Astrocyte (in vitro differentiated cells and primary cell): ENCODE measurements around the gene FUT2. TPM values are rescaled to one million over a fixed set of nuclear protein-coding genes. Genes with fewer than 3 reads are reported as not detected.

Experiments used
- DNase-seq: peaks from one replicate; pipeline ENCODE4 v3.0.0-alpha.2; 2010; ENCODE audit warnings: low read depth
- FAIRE-seq: peaks from 2 replicates; lab custom pipeline; 2011; peaks lifted over from hg19 to GRCh38; lab: Jason Lieb, UNC
- H2AFZ ChIP-seq: 2 replicates; pipeline ENCODE4 v1.6.0; 2012; ENCODE audit warnings: low read depth, low read length, inconsistent platforms
- H3K27ac ChIP-seq: 2 replicates; pipeline ENCODE4 v1.5.1; 2011; ENCODE audit warnings: low read depth, low read length, inconsistent platforms
- H3K27me3 ChIP-seq: 2 replicates; pipeline ENCODE4 v1.6.0; 2011; ENCODE audit warnings: low read length, inconsistent platforms; ENCODE audit not compliant: insufficient read depth
- H3K36me3 ChIP-seq: 2 replicates; pipeline ENCODE4 v1.5.1; 2011; ENCODE audit warnings: low read length, inconsistent platforms; ENCODE audit not compliant: insufficient read depth
- H3K4me1 ChIP-seq: 2 replicates; pipeline ENCODE4 v1.5.1; 2011; ENCODE audit warnings: low read length, inconsistent platforms; ENCODE audit not compliant: insufficient read depth
- H3K4me2 ChIP-seq: 2 replicates; pipeline ENCODE4 v1.6.0; 2012; ENCODE audit warnings: low read length, inconsistent platforms
- H3K4me3 ChIP-seq: 2 replicates; pipeline ENCODE4 v1.5.1; 2011; ENCODE audit warnings: low read depth, mild to moderate bottlenecking, low read length, inconsistent platforms; ENCODE audit not compliant: insufficient read depth
- H3K79me2 ChIP-seq: 2 replicates; pipeline ENCODE4 v1.6.0; 2012; ENCODE audit warnings: mild to moderate bottlenecking, low read length, inconsistent platforms; ENCODE audit not compliant: insufficient read depth
- H3K9ac ChIP-seq: 2 replicates; pipeline ENCODE4 v1.6.0; 2012; ENCODE audit warnings: mild to moderate bottlenecking, low read length, inconsistent platforms
- H3K9me3 ChIP-seq: 2 replicates; pipeline ENCODE4 v1.5.1; 2012; ENCODE audit warnings: low read depth, mild to moderate bottlenecking, low read length, inconsistent platforms; ENCODE audit not compliant: insufficient read depth
- H4K20me1 ChIP-seq: 2 replicates; pipeline ENCODE4 v1.6.0; 2012; ENCODE audit warnings: low read length, inconsistent platforms; ENCODE audit not compliant: insufficient read depth
- H3K27ac Mint-ChIP-seq: one replicate; pipeline ENCODE4 v1.8.0; 2021; ENCODE audit warnings: mild to moderate bottlenecking, mixed read lengths; ENCODE audit not compliant: unreplicated experiment
- H3K27me3 Mint-ChIP-seq: one replicate; pipeline ENCODE4 v1.8.0; 2021; ENCODE audit warnings: low read depth, mixed read lengths; ENCODE audit not compliant: unreplicated experiment
- H3K36me3 Mint-ChIP-seq: one replicate; pipeline ENCODE4 v1.8.0; 2021; ENCODE audit warnings: low read depth, mixed read lengths; ENCODE audit not compliant: unreplicated experiment
- H3K4me1 Mint-ChIP-seq: one replicate; pipeline ENCODE4 v1.8.0; 2021; ENCODE audit warnings: low read depth, mixed read lengths; ENCODE audit not compliant: unreplicated experiment
- H3K4me3 Mint-ChIP-seq: one replicate; pipeline ENCODE4 v1.8.0; 2021; ENCODE audit warnings: mild to moderate bottlenecking, moderate library complexity, mixed read lengths; ENCODE audit not compliant: unreplicated experiment
- H3K9me3 Mint-ChIP-seq: one replicate; pipeline ENCODE4 v1.8.0; 2021; ENCODE audit warnings: mild to moderate bottlenecking, mixed read lengths; ENCODE audit not compliant: unreplicated experiment
- EZH2 ChIP-seq: IDR thresholded peaks from 2 replicates; pipeline ENCODE4 v1.6.1; 2012; ENCODE audit warnings: mild to moderate bottlenecking, low read length, inconsistent platforms; ENCODE audit not compliant: insufficient read depth
- total RNA-seq: library from RNA; stranded (reverse); gene quantifications from 2 replicates; pipeline ENCODE4 v1.2.1, GENCODE V29; 2021
- TF ChIP-seq, protein P1 (sequence below): IDR thresholded peaks from 2 replicates; pipeline ENCODE4 v1.5.1; 2011; ENCODE audit warnings: low read depth, mild to moderate bottlenecking, inconsistent platforms, low read length, moderate library complexity; ENCODE audit not compliant: insufficient read depth

The FUT2 gene
- total RNA-seq, 1 donor from 2014 or later, result not detected

DNA sequence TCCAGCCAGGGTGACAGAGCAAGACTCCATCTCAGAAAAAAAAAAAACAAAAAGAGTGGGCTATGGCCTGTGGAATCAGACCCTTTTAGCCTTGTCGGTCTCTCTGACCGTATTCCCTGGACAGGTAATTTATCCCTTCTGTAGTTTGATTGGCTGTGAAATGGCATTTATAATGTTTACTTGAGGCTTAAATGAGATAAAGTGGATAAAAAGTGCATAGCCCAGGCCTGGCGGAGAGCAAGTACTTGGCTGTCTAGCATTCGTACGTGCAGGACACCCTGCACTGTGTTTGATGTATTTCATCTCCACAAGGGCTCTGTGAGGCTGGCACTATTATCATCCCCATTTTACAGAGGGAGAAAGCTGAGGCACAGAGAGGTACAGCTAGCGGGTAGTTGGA is 30.0 kb upstream of the FUT2 start:
- Histone ChIP-seq H2AFZ (no peak overlapping the region), H3K4me3 (no peak overlapping the region), H3K4me2 (no peak overlapping the region), H3K9me3 (peaks cover 3% of the 10 kb centered on the region), H3K27ac (no peak overlapping the region), H3K36me3 (no peaks in the 10 kb centered on the region), H3K27me3 (no peaks in the 10 kb centered on the region), H3K4me1 (no peaks in the 10 kb centered on the region), H4K20me1 (no peaks in the 10 kb centered on the region), H3K79me2 (no peaks in the 10 kb centered on the region), H3K9ac (no peak overlapping the region)
- no peak for DNase-seq
- no peak for TF ChIP-seq EZH2
- TF ChIP-seq, protein P1, sequence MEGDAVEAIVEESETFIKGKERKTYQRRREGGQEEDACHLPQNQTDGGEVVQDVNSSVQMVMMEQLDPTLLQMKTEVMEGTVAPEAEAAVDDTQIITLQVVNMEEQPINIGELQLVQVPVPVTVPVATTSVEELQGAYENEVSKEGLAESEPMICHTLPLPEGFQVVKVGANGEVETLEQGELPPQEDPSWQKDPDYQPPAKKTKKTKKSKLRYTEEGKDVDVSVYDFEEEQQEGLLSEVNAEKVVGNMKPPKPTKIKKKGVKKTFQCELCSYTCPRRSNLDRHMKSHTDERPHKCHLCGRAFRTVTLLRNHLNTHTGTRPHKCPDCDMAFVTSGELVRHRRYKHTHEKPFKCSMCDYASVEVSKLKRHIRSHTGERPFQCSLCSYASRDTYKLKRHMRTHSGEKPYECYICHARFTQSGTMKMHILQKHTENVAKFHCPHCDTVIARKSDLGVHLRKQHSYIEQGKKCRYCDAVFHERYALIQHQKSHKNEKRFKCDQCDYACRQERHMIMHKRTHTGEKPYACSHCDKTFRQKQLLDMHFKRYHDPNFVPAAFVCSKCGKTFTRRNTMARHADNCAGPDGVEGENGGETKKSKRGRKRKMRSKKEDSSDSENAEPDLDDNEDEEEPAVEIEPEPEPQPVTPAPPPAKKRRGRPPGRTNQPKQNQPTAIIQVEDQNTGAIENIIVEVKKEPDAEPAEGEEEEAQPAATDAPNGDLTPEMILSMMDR, result no peak
- Mint-ChIP-seq H3K4me1 (no peaks in the 10 kb centered on the region), H3K4me3 (no peak overlapping the region), H3K27me3 (peaks cover 7% of the 10 kb centered on the region), H3K9me3 (no peaks in the 10 kb centered on the region), H3K27ac (no peak overlapping the region), H3K36me3 (no peaks in the 10 kb centered on the region)
- no peak for FAIRE-seq

DNA sequence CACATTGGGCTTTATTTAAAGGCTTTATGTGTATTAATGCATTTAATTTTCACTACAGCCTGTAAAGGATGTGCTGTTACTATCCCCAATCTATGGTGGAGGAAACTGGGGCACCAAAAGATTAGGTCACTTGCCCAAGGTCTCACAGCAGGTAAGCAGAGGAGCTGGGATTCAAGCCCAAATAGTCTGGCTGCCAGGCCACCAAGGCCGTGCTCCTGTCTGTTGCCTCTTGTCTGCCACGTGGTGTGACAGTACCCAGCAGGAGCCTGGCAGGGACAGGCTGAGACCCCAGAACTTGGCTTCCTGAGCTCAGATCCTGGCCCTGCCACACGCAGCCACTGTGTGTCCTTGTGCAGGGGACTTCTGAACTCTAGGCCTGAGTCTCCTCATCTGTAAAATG is 27.4 kb upstream of the FUT2 start:
- Histone ChIP-seq H3K4me3 (no peak overlapping the region), H3K27ac (no peak overlapping the region), H3K9me3 (peaks cover 3% of the 10 kb centered on the region), H3K4me2 (no peak overlapping the region), H3K79me2 (no peaks in the 10 kb centered on the region), H4K20me1 (no peaks in the 10 kb centered on the region), H3K27me3 (no peaks in the 10 kb centered on the region), H2AFZ (no peak overlapping the region), H3K9ac (no peak overlapping the region), H3K36me3 (no peaks in the 10 kb centered on the region), H3K4me1 (no peaks in the 10 kb centered on the region)
- H3K27me3 Mint-ChIP-seq, result peaks cover 16% of the 10 kb centered on the region
- DNase-seq (no peak), FAIRE-seq (no peak)
- no peaks in the 10 kb centered on the region for H3K36me3 Mint-ChIP-seq
- no peaks in the 10 kb centered on the region for H3K9me3 Mint-ChIP-seq
- H3K4me3 Mint-ChIP-seq, result no peak overlapping the region
- H3K27ac Mint-ChIP-seq, result no peak overlapping the region
- H3K4me1 Mint-ChIP-seq, result no peaks in the 10 kb centered on the region
- TF ChIP-seq, protein P1, result no peak
- TF ChIP-seq EZH2, result no peak

DNA sequence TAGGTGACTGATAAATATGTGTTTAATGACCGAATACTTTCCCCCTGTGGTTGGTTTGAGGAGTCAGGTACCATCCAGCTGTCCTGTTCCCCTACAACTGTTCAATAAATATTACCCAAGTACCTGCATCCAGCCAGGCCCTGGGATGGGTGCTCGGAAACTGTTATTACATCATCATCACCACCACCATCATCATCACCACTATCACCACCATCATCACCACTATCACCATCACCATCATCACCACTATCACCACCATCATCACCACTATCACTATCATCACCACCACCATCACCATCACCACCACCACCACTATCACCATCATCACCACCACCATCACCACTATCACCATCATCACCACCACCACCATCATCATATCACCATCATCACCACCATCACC is 27.0 kb upstream of the FUT2 start:
- Mint-ChIP-seq H3K9me3 (no peaks in the 10 kb centered on the region), H3K27me3 (peaks cover 18% of the 10 kb centered on the region), H3K36me3 (no peaks in the 10 kb centered on the region), H3K27ac (no peak overlapping the region), H3K4me3 (no peak overlapping the region), H3K4me1 (no peaks in the 10 kb centered on the region)
- Histone ChIP-seq H3K4me3 (no peak overlapping the region), H4K20me1 (no peaks in the 10 kb centered on the region), H3K9me3 (peaks cover 3% of the 10 kb centered on the region), H2AFZ (no peak overlapping the region), H3K4me2 (no peak overlapping the region), H3K27me3 (no peaks in the 10 kb centered on the region), H3K79me2 (no peaks in the 10 kb centered on the region), H3K4me1 (no peaks in the 10 kb centered on the region), H3K36me3 (no peaks in the 10 kb centered on the region), H3K9ac (no peak overlapping the region), H3K27ac (no peak overlapping the region)
- DNase-seq, result no peak
- TF ChIP-seq, protein P1, result no peak
- no peak for TF ChIP-seq EZH2
- no peak for FAIRE-seq
